SU-DHL-6 (cell line): ENCODE measurements around the gene ARMC3.

ENCODE experiments used
- CTCF ChIP-seq: fragments of 200-600 bp; sonication (generic); IDR thresholded peaks from one replicate; pipeline ENCODE4 v1.5.1; 2017; ENCODE audit warnings: antibody characterized with exemption, mild to moderate bottlenecking, low read length, moderate library complexity; ENCODE audit not compliant: insufficient read depth, poor library complexity, severe bottlenecking
- EZH2phosphoT487 ChIP-seq: fragments of 200-600 bp; sonication (generic), shearing (Covaris generic); conservative IDR thresholded peaks from 2 replicates; pipeline ENCODE4 v1.6.1; 2018; ENCODE audit warnings: mild to moderate bottlenecking, antibody characterized with exemption, low read length, moderate library complexity, mixed read lengths

- TF ChIP-seq CTCF (no peak), EZH2phosphoT487 (no peak)
Observed at GRCh38 chr10:23067337-23067736, 139.5 kb downstream of the ARMC3 start.
